H7 (cell line): ENCODE data around the gene EBNA1BP2. TPM values are rescaled to one million over a fixed set of nuclear protein-coding genes. Genes with fewer than 3 reads are reported as not detected.

Experiments used
- DNase-seq: peaks from one replicate; pipeline ENCODE4 v3.0.0; 2012
- H3K27me3 ChIP-seq: 2 replicates; pipeline ENCODE4 v1.6.0; 2011; ENCODE audit warnings: mild to moderate bottlenecking, low read length; ENCODE audit not compliant: control insufficient read depth, insufficient read depth
- H3K36me3 ChIP-seq: replicated peaks from 2 replicates; pipeline ENCODE4 v1.5.1; 2011; ENCODE audit warnings: low read length; ENCODE audit not compliant: control insufficient read depth, insufficient read depth
- H3K4me3 ChIP-seq: 2 replicates; pipeline ENCODE4 v1.5.1; 2011; ENCODE audit warnings: low read depth, mild to moderate bottlenecking, control low read depth, low read length, moderate library complexity; ENCODE audit not compliant: insufficient read depth
- total RNA-seq: library from RNA; depleted of rRNA; stranded (reverse); fragments of >200 nt; shearing (Covaris generic); gene quantifications from 2 replicates; pipeline ENCODE4 v1.2.3, GENCODE V29; 2014

EBNA1BP2 gene
- total RNA-seq, 1 experiment from 2014 or later, result 151 TPM

DNA sequence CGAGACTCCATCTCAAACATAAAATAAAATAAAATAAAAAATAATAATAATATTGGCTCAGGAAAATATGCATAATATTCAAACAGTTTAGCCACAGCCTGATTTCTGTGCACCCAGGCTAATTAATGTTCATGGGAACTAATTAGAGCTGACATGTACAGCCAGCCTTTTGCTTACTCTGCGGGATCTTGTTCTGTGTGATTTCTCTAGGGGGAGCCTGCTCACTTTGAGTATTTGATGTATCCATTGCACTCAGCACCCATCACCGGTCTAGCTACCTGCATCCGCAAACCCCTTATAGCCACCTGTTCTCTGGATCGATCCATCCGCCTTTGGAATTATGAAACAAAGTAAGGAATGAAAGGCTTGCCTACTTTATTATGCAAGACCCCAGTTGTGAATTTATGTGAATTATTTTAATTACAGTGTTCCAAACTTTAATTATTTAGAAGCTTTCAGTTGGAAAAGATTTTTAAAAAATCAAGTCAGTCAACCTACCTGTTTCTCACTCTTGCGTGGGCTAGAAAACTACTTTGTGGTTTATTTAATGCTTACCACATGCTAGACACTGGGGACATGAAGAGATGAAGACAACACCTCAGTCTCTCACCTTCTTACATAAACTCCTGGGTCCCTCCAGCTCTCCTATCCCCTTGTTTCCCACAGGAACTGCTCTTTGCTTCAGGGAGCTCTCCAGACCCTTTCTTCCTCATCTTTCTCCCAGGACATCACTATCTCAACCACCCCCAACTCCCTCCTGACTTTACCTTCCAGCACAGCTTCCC is 25.4 kb upstream of the EBNA1BP2 start:
- H3K27me3 ChIP-seq, result no peaks in the 10 kb centered on the region
- H3K36me3 ChIP-seq, result no peaks in the 10 kb centered on the region
- H3K4me3 ChIP-seq, result no peak overlapping the region
- DNase-seq, result no peak

DNA sequence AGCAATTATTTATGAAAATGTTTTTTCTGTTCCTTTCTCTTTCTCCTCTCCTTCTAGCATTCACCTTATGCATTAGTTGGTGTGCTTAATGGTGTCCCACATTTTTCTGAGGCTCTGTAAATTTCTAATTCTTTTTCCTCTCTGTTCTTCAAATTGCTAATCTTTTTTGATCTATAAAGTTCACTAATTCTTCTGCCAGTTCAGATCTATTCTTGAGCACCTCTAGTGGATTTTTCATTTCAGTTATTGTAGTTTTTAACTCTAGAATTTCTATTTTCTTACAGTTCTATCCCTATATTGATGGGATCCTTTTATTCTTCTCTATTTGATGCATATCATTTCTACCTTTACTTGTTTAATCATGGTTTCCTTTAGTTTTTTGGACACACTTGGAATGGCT is 22.4 kb upstream of the EBNA1BP2 start:
- no peak for DNase-seq
- Histone ChIP-seq H3K4me3 (no peak overlapping the region), H3K27me3 (no peaks in the 10 kb centered on the region), H3K36me3 (no peaks in the 10 kb centered on the region)

DNA sequence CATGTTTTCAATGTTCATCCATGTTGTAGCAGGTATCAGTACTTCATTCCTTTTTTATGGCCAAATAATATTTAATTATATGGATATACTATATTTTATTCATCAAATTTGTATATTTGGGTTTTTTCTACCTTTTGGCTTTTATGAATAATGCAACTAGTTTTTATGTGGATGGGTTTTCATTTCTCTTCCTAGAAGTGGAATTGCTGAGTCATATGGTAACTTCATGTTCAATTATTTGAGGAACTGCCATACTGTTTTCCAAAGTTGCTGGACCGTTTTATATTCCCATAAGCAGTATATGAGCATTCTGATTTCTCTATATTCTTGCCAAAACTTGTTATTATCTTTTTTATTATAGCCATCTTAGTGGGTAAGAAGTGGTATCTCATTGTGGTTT is 16.0 kb upstream of the EBNA1BP2 start:
- DNase-seq, result no peak
- H3K27me3 ChIP-seq, result no peaks in the 10 kb centered on the region
- no peak overlapping the region for H3K4me3 ChIP-seq
- no peaks in the 10 kb centered on the region for H3K36me3 ChIP-seq

DNA sequence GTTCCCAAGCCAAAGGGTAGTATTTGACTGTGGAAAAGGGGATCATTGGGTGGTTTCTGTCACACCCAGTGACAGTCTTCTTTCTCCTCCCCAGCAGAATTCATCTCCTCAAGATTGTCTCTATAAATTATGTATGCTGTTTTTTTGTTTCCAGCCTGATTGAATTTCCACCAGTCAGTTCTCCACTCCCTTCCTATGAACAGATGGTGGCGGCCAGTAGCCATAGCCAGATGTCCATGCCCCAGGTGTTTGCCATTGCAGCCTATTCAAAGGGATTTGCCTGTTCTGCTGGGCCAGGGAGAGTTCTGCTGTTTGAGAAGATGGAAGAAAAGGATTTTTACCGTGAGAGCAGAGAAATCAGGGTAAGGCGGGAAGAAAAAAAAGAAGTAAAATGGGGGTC is 12.9 kb upstream of the EBNA1BP2 start:
- no peak for DNase-seq
- Histone ChIP-seq H3K4me3 (no peak overlapping the region), H3K36me3 (no peaks in the 10 kb centered on the region), H3K27me3 (no peaks in the 10 kb centered on the region)

DNA sequence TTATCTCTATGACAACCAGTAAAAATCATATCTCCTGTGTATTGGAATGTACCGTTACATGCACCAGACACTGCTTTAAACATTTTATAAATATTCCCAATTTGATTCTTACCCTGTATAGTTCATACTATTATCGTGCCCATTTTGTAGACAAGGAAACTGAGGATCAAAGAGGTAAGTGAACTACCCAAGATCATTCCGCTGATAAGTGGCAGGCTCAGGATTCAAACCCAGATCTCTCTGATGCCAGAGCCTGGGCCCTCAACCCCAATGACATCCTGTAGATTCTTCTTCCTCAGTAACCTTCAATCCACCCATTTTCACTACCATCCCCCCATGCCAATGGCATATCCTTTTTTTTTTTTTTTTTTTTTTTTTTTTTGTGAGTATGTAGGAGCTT is 12.3 kb upstream of the EBNA1BP2 start:
- no peaks in the 10 kb centered on the region for H3K36me3 ChIP-seq
- no peaks in the 10 kb centered on the region for H3K27me3 ChIP-seq
- no peak for DNase-seq
- H3K4me3 ChIP-seq, result no peak overlapping the region

- Histone ChIP-seq H3K36me3 (no peaks in the 10 kb centered on the region), H3K4me3 (no peak overlapping the region), H3K27me3 (no peaks in the 10 kb centered on the region; the same call in 1 of the 2 replicates)
- DNase-seq, result no peak
These were observed 5.6 kb upstream of the EBNA1BP2 start for GRCh38 chr1:43177691-43178090.

DNA sequence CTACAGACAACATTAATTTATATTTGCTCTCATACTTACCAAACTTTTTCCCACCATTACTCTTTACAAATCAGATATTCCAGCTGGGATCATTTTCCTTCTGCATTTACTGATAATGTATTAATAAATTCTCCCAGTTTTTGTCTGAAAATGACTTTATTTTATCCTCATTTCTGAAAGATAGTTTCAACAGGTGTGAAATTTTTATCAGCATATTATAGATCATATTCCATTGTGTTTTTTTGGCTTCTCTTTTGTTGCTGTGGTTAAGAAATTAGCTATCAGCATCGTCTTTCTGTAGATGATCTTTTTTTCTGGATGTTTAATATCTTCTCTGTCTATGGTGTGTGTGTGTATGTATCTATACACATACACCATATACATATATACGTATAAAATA is 2.8 kb upstream of the EBNA1BP2 start:
- Histone ChIP-seq H3K4me3 (no peak overlapping the region), H3K27me3 (no peaks in the 10 kb centered on the region; the same call in 1 of the 2 replicates), H3K36me3 (no peaks in the 10 kb centered on the region; the same call in none of the 2 replicates)
- DNase-seq, result no peak

GRCh38 chr1:43172527-43172972 is 460 bp upstream of the EBNA1BP2 start:
- peak overlapping the region; percentile 93 for H3K4me3 ChIP-seq
- H3K27me3 ChIP-seq, result no peaks in the 10 kb centered on the region; the same call in 1 of the 2 replicates
- DNase-seq, result peak; percentile 94
- H3K36me3 ChIP-seq, result peaks cover 6% of the 10 kb centered on the region

GRCh38 chr1:43171312-43171875 is 696 bp downstream of the EBNA1BP2 start:
- H3K4me3 ChIP-seq, result peak overlapping the region; percentile 93
- no peak for DNase-seq
- peaks cover 13% of the 10 kb centered on the region for H3K36me3 ChIP-seq
- H3K27me3 ChIP-seq, result no peaks in the 10 kb centered on the region; the same call in 1 of the 2 replicates

GRCh38 chr1:43165765-43166164 is 6.3 kb downstream of the EBNA1BP2 start:
- Histone ChIP-seq H3K36me3 (peaks cover 23% of the 10 kb centered on the region), H3K27me3 (no peaks in the 10 kb centered on the region), H3K4me3 (no peak overlapping the region)
- no peak for DNase-seq

- Histone ChIP-seq H3K27me3 (no peaks in the 10 kb centered on the region), H3K4me3 (no peak overlapping the region), H3K36me3 (peaks cover 23% of the 10 kb centered on the region)
- DNase-seq, result no peak
These were observed 6.9 kb downstream of the EBNA1BP2 start for GRCh38 chr1:43165162-43165561.

GRCh38 chr1:43156026-43156425 is 16.1 kb downstream of the EBNA1BP2 start:
- Histone ChIP-seq H3K36me3 (no peaks in the 10 kb centered on the region), H3K27me3 (no peaks in the 10 kb centered on the region; the same call in 1 of the 2 replicates), H3K4me3 (no peak overlapping the region)
- DNase-seq, result no peak

DNA sequence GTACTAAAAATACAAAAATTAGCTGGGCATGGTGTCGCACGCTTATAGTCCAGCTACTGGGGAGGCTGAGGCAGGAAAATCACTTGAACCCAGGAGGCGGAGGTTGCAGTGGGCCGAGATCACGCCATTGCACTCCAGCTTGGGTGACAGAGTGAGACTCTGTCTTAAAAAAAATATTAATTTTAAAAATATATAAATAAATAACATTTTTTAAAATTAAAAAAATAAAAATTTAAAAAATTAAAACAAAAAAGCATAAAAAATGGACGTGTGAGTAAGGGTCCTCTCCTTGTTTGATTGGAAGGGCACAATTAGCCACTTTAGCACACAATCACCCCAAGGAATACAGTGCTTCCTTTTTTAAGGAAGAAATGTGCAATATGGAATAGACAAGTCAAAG is 18.6 kb downstream of the EBNA1BP2 start:
- no peaks in the 10 kb centered on the region for H3K36me3 ChIP-seq
- no peak overlapping the region for H3K4me3 ChIP-seq
- no peak for DNase-seq
- no peaks in the 10 kb centered on the region; the same call in 1 of the 2 replicates for H3K27me3 ChIP-seq

DNA sequence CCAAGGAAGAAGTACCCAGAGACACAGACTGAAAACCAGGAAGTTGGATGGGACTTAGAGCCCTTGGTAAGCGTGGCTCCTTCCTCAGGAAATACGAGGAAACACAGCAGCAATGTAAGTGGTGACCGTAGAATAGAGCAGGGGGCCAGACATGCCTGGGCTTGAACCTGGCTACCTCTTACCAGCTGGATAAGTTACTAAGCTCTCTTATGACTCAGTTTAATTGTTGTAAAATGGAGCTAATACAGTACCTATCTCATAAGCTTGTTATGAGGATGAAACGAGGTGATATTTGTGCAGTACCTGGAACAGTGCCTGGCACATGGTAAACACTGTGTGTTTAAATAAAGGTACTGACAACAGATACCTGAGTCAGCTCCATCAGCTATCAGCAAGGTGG is 19.2 kb downstream of the EBNA1BP2 start:
- Histone ChIP-seq H3K36me3 (no peaks in the 10 kb centered on the region), H3K4me3 (no peak overlapping the region), H3K27me3 (no peaks in the 10 kb centered on the region; the same call in 1 of the 2 replicates)
- DNase-seq, result no peak

GRCh38 chr1:43149889-43150288 is 22.2 kb downstream of the EBNA1BP2 start:
- no peak for DNase-seq
- Histone ChIP-seq H3K4me3 (no peak overlapping the region), H3K36me3 (no peaks in the 10 kb centered on the region; the same call in 1 of the 2 replicates), H3K27me3 (no peaks in the 10 kb centered on the region; the same call in 1 of the 2 replicates)
